Stimulated activated CD4-positive, alpha-beta T cell treated with anti-CD3 and anti-CD28 coated beads, TNF-alpha, amount 100 ng/mL, for 24 hours (primary cell): ENCODE results near the gene APEH.

Experiments used
- DNase-seq, 3 experiments: peaks; one replicate each; pipeline ENCODE4 v3.0.0-alpha.2; 2020; ENCODE audit warnings: low read depth in 3 of 3

APEH gene

GRCh38 chr3:49712631-49713317, 38.6 kb downstream of the APEH start:
- no peak for DNase-seq

- DNase-seq: no peak
These were observed 39.4 kb downstream of the APEH start for GRCh38 chr3:49713336-49714105.

- no peak for DNase-seq
These were observed 40.8 kb downstream of the APEH start for GRCh38 chr3:49714728-49715550.

- DNase-seq: no peak
These were observed 41.5 kb downstream of the APEH start for GRCh38 chr3:49715611-49716121.

- DNase-seq: no peak
These were observed 42.0 kb downstream of the APEH start for GRCh38 chr3:49716169-49716568.

GRCh38 chr3:49716691-49717210, 42.6 kb downstream of the APEH start:
- no peak for DNase-seq

- no peak for DNase-seq
These were observed 43.2 kb downstream of the APEH start for GRCh38 chr3:49717211-49717958.

- no peak for DNase-seq
These were observed 44.1 kb downstream of the APEH start for GRCh38 chr3:49717959-49718857.

GRCh38 chr3:49718858-49719213, 44.7 kb downstream of the APEH start:
- no peak for DNase-seq

- DNase-seq: peak; percentile 77 to 94 (median 84)
These were observed 45.2 kb downstream of the APEH start, which contains the start of gene AMIGO3 for GRCh38 chr3:49719214-49719884. Gene AMIGO3 (minus strand): TSS chr3:49719684. CDS start chr3:49719465, 219 bp downstream.

- no peak for DNase-seq
These were observed 46.9 kb downstream of the APEH start for GRCh38 chr3:49720855-49721595.

GRCh38 chr3:49721596-49721895, 47.4 kb downstream of the APEH start:
- no peak for DNase-seq

GRCh38 chr3:49721896-49722781, 48.0 kb downstream of the APEH start:
- no peak for DNase-seq

GRCh38 chr3:49722896-49723295, 48.7 kb downstream of the APEH start:
- DNase-seq: no peak

- peak; percentile 23 to 61 (median 25) for DNase-seq
These were observed 49.1 kb downstream of the APEH start for GRCh38 chr3:49723296-49723627.

GRCh38 chr3:49723628-49724551, 49.7 kb downstream of the APEH start, which contains the start of gene GMPPB:
Gene GMPPB (minus strand): TSS chr3:49723951. CDS start chr3:49723726, 225 bp downstream.
- peak; percentile 87 to 94 (median 91) for DNase-seq

- no peak for DNase-seq
These were observed 50.4 kb downstream of the APEH start for GRCh38 chr3:49724586-49724985.
